NB4 (cell line): Measurements from ENCODE around the gene GALNT15.

Experiments used
- CTCF ChIP-seq: IDR thresholded peaks from one replicate; pipeline ENCODE4 v1.5.1; 2012; ENCODE audit warnings: low read depth, low read length
- MAX ChIP-seq: IDR thresholded peaks from 2 replicates; pipeline ENCODE4 v1.6.1; 2011; ENCODE audit warnings: low read depth, low read length

GRCh38 chr3:16174026-16174355 lies 489 bp upstream of the GALNT15 start:
- TF ChIP-seq CTCF (no peak), MAX (no peak)
